Measurements from ENCODE around the gene DCLK2.

The DCLK2 gene

DNA sequence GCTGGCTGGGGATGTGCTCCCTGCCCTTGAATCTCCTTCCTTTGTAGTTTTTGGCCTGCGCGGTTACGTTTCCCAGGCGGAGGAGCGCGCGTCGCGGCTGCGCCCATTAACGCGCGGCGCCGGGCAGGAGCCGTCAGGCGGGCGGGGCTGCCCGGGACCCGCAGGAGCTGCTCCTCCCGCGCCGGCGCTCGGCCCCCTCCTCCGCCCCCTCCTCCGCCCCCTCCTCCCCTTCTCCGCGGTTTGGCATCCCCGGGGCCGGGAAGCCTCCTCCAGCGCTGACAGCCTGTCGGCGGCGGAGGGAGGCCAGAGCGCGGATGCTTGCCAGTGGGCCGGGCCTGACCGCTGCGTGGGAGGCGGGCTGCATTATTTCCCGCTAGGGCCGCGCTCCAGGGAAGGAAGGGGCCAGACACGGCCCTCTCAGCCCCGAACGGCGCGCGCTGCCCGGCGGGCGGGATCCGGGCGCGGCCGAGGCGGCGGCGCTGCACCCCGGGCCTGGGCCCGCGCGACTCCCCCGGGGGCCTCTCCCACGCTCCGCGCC lies at the start of gene DCLK2:
Gene DCLK2, plus strand, starts transcription at position 405 of the 538 bp plus-strand sequence. CDS start 583 bp downstream, outside the sequence.
- DNase-seq: no peak

DNA sequence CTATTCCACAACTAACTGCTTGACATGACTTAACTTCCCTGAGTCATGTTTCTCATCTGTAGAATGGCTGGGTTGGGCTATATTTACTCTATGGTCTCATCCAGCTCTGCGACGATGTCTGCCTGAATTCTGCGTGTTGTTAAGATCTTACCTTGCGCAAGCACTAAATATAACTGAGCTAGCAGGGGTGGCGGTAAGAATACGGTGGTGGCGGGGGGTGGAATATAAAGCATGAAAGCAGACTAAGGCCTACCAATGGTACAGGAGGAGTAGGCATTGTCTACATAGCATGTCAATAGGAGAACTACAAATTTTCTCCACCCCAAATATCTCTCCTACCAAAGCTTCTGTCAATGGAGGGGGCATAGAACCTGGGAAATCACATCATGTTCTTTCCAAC lies 45.7 kb upstream of the DCLK2 start:
- DNase-seq: no peak

DNA sequence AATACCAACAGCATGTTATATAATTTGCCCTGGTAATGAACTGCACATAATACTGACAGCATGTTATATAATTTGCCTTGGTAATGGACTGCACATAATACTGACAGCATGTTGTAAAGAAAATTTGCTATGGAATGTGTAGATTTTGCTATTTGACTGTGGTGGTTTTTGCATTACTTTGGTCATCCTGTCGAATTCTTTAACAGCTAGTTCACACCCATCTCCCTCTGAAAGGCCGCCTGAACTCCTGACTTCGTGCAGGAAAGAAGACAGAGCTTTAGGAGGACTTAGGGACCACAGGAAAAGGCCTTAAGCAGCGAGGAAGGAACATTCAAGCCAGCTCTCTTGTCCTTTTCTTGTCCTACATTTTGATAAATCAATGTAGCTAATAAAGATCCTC lies 45.2 kb upstream of the DCLK2 start:
- no peak for DNase-seq

DNA sequence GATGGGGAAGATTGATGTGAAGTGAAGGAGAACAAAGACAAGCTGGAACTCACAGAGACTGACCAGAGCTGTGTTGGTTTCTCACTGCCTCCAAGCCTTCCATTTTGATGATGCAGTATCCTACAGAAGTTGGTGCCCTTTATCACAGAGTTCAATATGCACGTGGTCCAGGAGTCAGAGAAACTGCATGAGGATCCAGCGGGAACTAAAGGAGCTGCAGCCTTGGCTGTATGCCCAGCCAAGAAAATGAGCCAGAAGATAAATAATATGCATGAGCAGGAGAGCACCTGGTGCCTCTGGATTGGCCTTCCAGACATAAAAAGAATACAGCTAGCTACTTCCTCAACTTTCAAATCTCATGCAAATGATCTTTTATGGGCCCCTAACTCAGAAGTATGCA lies 44.3 kb upstream of the DCLK2 start:
- DNase-seq: no peak

DNA sequence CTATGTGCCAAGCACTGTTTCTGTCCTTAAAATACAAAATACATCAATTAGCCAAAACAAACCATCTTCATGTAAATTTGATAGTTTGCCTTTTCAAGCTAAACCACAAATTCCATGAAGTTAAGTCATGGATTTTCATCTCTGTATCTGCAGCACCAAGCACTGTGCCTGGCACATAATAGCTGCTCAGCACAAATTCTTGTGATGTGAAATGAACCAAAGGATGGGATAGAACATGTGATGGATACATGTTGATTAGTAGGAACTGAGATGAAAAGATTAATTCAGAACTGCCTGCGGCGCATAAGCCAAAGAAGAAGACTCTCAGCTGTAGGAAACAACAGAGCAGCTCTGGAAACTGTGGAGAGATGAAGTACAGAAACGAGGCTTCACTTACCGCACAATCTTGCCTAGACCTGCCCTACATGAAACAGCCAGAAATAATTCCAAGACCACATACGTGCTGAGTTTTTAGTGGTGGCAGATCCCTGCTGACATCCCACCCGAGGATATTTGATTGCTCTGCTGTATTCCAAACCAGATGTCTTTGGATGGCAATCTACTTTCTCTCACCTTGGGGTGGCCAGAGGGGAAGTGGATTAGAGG lies 40.9 kb upstream of the DCLK2 start:
- no peak for DNase-seq

DNA sequence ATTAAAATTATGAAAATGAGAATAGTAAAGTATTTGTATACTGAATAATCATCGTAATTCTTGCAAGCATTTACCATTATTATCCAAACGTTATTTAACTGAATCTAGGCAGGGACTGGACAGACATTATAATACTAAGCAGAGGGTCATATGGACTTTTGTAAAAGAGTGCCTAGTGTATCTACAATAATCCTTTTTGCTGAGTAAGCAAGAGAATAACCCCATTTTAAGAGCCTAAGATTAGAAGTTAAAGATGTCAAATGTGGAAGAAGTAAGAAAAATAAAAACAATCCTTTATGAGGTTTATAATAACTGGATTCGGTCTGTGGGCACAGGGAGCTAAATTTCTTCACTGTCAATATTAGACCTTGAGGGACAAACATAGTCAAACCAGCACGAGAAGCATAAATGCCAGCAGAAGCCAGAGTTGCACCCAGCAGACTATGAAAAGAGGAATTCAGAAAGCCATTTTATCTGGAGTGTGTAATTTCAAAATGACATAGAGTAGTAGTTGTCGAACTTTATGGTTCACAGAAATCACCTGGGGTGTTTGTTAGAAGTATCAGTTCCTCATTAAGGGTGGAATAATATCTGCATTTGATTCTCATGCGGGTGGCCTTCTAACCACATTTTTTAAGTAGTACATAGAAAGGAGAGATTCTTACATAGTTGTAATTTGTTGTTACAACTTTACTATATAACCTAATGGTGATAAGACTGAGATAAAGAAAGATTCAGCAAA lies 39.7 kb upstream of the DCLK2 start:
- DNase-seq: no peak

DNA sequence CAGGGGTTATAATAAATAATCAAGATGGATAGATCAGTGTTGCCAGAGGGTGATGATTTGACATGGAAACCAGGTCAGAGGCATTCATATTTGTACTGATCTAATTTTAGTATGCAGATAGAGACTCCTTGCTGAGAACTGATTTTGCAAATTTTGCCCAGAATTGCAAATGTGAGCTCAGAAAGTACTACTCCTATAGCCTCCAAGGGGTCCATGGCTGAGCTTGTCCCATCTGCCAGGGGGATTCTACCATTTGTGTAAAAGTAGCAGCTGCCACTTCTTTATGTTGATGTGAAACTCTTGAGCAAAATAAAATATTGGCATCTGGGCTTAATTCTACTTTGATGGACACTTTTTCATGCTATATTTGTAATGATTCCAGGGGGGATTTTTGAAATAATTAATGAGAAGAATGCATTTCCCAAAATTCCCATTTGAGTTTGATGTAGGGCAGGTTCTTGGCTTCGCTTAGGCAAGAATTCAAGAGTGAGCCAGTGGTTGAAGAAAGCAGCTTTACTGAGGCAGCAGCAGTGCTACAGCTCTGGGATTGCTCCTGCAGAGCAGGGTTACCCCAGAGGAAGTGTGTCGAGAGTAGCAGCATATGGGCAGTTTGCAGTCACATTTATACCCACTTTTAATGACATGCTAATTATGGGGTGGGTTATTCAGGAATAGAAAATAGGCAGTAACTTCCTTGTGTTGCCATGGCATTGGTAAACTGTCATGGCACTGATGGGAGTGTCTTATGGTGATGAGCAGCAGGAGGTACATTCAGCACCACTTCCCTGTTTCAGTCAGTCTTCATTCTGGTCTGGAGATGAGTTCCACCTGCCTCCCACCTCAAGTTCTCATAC lies 38.7 kb upstream of the DCLK2 start:
- DNase-seq: no peak

DNA sequence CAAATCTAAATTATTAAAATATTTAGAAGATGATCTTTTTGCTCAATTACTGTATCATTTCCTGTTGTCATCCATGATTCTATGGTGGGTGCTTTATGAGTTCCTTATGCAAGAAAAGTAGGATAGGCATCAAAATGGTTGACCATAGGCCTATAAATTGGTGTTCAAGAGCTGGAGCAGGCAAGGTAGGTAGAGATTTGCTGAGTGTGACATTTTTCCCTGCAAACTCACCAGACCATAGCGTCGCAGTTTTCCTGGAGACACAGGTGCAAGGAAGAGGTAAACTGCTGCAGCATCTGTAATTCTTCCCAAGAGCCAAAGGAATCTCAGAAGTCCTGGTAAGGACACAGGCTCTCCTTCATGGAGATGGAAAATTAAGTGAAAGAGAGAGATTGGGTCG lies 33.7 kb upstream of the DCLK2 start:
- no peak for DNase-seq

DNA sequence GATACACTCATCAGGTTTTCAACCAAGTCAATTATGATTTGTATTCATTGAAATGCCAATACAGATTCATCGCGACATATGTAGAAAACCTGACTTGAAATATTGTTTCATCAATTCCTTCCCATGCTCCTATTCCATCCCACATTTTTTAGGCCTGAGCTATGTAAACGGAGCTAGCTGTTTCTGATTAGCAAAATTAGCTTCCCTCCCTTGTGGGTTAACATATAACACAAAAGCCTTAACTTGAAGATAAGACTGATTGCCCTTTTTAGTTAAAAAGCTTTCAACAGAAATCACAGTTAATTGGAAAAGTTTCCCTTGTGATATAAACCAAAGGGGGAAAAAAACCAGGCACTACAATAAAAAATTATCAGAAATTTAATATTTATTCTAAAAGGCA lies 32.8 kb upstream of the DCLK2 start:
- no peak for DNase-seq

DNA sequence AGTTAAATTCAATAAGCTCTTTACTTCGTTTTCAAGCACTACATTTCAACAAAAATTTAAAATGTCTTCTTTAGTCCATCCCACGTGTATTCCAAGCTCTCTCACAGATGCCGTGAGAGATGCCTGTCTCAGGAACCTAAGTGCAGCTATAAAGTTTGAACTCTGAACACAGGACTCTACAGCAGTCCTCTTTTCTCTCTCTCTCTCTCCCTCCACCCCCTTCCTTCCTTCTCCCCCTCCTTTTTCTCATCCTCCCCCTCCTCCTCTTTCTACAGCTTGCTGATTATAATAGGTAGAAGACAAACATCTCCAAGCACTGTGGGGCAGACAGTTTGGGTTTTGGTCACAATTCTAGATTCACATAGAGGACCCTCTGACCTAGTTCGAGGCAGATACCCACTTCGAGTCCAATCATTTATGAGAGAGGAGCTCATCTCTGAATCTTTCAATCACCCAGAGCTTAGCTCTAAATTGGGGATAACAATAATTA lies 31.5 kb upstream of the DCLK2 start:
- DNase-seq: no peak

DNA sequence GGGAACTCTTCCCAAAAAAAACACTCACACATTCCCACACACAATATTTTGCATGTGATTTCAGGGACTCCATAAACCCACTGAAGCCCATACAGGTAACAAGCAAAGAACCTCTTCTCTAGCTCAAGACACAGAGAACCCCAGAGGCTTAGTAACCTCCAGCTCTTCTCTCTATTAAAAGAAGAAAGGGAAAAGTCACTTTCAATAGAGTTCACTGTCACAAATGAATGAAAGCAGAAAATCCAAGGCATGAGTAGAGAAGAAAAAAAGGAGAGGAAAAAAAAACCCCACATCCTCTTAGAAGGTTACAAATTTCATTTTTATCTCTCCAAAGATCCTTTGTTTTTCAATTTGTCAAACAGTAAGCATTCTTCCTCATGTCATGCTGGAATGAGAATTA lies 30.7 kb upstream of the DCLK2 start:
- no peak for DNase-seq

DNA sequence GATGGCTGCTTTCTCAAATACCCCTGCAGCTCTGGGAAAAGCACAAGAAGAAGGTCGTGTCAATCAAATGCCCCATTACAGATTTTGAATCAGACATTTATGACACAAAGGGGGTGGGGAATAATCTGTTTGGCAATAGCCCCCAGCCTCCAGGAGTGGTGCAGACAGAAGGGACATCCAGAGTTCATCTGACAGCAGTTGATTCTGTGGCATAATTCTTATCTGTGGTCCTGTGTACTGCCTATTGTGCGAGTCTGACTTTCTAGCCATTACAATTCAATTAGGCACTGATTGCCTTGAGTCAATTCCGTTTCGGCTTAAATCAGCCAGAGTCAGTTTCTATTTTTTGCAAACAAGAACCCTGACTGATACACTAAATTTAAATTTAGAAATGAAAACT lies 28.6 kb upstream of the DCLK2 start:
- no peak for DNase-seq

DNA sequence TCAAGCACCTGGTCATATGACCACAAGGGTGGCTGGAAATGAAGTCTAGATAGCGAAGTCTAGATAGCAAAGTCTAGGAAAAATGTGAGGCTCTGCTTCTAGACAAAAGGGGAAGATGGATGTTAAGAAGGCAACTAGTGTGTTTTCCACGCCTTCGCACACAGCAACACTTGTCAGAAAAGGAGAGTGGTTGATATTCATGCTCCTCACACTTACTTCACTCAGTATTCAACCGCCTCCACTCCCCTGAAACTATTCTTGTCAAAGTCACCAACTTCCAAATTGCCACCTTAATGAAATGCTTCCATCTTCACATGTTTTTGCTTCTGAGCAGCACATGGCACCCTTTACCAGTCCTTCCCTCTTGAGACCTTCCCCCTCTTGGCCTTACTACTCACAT lies 27.7 kb upstream of the DCLK2 start:
- no peak for DNase-seq

DNA sequence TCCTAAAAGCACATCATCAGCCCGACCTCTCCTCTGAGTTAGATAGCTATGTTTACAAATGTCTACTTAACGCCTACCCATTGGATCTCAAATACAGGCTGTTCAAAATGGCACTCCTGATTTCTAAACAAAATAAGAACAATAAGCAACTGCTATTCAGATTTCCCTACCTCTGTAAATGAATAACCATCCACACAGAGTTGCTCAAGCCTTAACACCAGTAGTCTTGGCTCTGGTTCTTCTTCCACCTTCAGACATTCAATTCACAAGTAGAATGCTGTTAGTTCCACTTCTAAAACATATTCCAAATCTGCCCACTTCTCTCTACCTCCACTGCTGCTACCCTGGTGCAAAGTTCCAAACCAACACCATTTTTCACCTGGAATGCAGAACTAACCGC lies 27.1 kb upstream of the DCLK2 start:
- no peak for DNase-seq

DNA sequence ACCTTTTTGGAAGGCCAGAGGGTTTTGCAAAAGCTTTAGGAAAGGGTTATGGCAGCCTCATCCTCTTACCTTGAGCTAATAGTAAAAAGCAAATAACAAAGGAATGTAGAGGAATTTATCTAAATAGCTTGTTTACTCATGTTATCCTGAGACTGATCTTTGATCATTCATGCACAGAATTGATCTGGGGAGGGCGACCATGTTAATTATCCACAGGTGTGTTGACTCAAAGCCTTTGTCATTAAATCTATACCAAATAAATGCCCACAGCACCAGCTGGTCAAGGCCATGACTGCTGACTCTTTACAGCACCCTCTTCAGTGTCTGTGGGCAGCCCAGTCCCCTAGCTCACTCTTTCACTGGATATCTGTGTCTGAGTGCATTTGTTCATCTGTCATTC lies 22.8 kb upstream of the DCLK2 start:
- DNase-seq: no peak

DNA sequence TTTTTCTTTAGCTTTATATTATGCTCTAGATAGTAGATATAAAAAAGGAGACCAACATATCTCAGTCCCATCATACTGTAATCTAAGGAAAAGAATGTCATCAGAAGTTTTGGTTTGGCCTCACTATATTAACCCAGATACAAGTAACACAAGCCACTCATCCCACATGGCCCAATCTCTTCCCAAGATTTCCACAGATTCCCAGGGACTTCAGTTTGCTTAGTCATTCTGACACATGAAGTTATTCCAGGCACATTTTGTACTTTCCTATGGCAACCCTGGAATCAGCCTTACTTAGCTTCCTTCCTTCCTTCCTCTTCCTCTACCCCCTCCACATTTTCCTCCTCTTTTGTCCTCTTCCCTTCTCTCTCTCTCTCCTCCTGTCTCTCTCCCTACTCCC lies 21.7 kb upstream of the DCLK2 start:
- no peak for DNase-seq

DNA sequence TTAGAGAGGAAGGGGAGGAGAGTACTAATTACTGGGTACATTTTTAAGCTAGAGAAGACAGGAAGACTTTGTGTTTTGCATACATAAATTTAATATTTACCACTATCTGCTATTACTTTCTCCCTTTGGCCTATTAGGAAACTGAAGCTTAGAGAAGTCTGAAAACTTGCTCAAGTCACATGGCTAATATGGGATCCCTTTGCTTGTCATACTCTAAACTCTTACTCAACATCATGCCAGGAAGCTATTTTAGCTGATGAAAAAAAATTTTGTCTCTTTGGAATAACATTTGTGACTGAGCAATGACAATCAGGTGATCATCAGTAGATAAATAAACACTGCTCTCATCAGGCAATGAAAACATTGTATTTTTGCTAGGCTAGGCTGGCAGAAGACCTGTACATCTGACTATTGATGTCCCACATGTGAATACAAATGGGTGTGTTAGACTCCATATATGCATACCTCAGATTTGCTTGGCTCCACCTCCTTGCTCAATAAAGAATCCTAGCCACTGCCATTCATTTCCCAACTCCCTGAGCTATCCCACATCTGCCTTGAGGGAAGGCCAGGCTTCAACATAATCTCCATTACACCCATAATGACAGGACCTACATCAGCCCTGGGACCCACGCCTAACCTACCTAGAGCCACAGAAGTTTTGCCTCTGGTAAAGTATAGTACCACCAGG lies 17.0 kb upstream of the DCLK2 start:
- DNase-seq: no peak

DNA sequence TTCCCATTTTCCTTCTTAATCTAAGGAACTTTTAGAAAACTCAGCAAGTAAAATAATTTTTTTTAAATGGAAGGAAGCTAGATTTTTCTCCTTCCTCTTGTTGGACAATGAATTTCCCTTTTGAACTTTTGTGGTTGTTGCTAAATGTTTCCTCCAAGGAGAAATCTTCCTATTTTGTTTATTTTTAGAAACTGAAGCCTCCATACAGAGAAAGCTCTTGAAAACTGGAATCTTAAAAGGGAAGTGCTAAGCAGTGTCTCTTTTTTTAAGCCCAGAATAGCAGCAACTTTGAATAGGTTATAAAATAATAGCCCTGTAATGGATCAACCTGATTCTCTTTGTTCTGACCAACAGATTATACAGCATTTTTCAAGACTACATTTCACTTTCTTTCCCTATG lies 15.1 kb upstream of the DCLK2 start:
- DNase-seq: no peak

DNA sequence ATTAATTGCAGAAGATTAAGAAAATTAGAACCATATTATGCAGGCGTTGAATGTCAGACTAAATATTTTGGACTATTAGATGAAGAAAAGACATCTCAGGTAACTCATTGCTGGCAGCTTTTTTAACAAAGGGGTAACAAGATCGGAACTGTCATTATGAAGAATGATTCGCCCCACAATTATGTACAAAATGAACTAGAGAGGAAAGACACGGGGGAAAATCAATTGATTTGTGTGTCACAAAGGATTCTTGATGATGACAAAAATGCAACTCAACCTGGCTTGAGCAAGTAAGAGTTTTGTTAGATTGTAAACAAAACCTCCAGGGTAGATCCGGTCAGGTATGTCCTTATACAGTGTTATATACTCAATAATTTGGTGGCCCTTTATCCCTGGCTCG lies 12.5 kb upstream of the DCLK2 start:
- DNase-seq: no peak

DNA sequence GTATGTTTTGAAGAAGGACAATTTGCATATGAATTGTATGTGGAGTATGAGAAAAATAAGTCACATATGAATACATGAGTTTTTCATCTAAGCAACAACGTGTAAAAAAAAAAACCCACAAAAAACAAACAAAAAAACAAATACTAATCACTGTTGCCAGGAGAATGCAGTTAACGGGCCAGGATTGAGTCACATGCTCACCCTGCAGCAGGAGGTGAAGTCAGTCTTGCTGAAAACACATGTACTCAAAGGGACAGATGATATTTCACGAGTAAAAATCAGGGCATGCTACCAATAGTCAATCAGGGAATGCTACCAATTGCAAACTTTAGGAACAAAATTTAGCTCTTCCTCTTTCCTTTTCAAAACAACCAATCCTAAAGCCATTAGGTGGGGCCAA lies 10.4 kb upstream of the DCLK2 start:
- DNase-seq: no peak

DNA sequence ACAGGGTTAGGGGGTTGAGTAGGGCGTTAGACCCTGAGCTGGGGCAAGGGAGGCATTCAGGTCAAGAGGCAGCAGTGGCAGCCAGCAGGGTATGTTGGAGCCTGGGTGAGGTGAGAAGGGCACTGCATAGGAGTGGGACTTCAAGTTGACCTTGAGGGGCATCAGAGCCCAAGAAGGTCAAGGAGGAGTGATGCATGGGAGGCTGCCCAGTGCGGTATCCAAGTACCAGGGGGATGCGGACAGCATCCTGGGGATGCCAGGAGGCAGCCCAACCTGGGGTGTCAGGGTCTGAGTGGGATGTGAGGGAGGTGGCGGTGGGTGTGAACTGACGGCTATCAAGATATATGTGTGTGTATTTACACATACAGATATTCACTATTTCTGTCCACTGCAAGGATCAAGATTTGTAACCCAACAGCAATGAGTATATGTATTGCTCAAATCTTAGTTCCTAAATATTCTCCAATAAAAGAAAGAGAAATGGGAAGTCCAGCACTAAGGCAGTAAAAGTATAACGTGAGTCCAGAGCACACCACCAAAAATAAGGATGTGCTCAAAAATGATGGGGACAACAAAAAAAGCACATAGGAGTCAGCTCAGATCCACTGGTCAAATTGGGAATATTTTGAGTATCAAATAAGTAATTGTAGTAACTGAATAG lies 9.8 kb upstream of the DCLK2 start:
- DNase-seq: no peak

DNA sequence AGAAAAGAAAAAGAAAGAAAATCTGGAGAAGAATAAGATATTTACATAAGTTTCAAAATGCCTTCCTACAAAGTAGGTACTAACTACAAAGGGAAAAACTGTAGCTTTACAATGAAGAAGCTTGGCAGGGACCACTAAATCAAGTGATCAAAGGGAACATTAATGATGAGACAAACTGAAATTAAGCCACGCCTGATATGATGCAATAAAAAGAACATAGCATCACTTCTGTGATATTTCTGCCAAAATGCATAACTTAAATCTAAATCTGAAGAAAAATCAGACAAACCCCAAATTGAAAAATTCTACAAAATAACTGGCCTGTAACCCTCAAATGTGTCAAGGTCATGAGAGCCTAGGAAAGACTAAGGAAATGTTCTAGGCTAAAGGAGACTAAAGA lies 8.9 kb upstream of the DCLK2 start:
- DNase-seq: no peak
